ENCODE results near the gene PDGFD. TPM values are rescaled to one million over a fixed set of nuclear protein-coding genes. Genes with fewer than 3 reads are reported as not detected.

Gene PDGFD
- total RNA-seq, 1 donor from 2014 or later, result 5.0 TPM

- H3K9me3 ChIP-seq, result no peaks in the 10 kb centered on the region
- ATAC-seq, result no peak
Observed at GRCh38 chr11:104154296-104154695, 9.7 kb downstream of the PDGFD start.

GRCh38 chr11:104152941-104153505 lies 10.9 kb downstream of the PDGFD start:
- Histone ChIP-seq H3K9me3 (no peaks in the 10 kb centered on the region), H3K36me3 (no peaks in the 10 kb centered on the region), H3K4me1 (no peaks in the 10 kb centered on the region), H3K4me3 (no peak overlapping the region), H3K27ac (no peak overlapping the region), H3K27me3 (no peaks in the 10 kb centered on the region)
- ATAC-seq, result no peak
- TF ChIP-seq, protein P1, sequence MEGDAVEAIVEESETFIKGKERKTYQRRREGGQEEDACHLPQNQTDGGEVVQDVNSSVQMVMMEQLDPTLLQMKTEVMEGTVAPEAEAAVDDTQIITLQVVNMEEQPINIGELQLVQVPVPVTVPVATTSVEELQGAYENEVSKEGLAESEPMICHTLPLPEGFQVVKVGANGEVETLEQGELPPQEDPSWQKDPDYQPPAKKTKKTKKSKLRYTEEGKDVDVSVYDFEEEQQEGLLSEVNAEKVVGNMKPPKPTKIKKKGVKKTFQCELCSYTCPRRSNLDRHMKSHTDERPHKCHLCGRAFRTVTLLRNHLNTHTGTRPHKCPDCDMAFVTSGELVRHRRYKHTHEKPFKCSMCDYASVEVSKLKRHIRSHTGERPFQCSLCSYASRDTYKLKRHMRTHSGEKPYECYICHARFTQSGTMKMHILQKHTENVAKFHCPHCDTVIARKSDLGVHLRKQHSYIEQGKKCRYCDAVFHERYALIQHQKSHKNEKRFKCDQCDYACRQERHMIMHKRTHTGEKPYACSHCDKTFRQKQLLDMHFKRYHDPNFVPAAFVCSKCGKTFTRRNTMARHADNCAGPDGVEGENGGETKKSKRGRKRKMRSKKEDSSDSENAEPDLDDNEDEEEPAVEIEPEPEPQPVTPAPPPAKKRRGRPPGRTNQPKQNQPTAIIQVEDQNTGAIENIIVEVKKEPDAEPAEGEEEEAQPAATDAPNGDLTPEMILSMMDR (IDR thresholded peaks at IDR 0.05), result no peak
- DNase-seq, result no peak
- intact Hi-C loops (cut with DNase I), result no loop called here

More at GRCh38 chr11:104154296-104154695, 9.7 kb downstream of the PDGFD start:
- intact Hi-C loops (cut with DNase I), result no loop called here
- Histone ChIP-seq H3K4me3 (no peak overlapping the region), H3K27ac (no peak overlapping the region), H3K27me3 (no peaks in the 10 kb centered on the region), H3K36me3 (no peaks in the 10 kb centered on the region), H3K4me1 (no peaks in the 10 kb centered on the region)
- DNase-seq, result no peak
- TF ChIP-seq, protein P1 (IDR thresholded peaks at IDR 0.05), result no peak

DNA sequence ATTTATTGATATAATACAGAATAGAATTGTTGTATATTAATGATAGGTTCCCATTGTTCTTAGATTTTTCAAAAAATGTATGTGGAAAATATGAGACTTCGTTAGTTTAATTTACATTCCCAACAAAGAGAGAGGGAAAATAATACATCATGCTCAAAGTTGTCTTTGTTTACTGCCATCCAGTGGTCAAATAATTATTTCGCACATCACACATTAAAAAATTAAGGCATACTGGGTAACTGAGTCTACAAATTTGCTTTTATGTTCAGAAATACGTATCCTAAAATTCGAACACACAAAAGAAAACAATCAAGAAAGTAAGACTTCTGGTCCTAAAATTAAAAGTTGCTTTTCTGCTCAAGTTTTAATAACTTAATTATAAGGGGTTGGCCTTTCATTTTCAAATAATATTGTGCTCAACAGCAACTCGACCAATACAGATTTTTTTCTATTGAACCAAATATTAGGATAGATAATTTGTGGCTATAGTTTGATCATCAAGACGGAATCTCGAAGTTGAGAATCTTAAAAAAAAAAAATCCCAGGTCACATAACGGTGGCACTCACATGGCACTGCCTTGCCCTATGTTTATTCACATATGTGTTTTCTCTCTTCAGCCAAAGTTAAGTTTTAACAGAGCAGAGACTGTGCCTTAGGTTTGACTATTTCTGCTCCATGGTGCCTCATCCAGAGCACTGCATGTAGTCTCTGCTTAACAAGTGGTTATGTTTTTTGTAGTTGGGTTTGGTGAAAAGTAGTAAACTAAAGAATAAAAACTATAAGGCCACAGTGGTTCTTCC lies 12.3 kb downstream of the PDGFD start:
- no peak overlapping the region for H3K27ac ChIP-seq
- intact Hi-C loops (cut with DNase I), result no loop called here
- TF ChIP-seq, protein P1 (IDR thresholded peaks at IDR 0.05), result peak; percentile 37
- H3K27me3 ChIP-seq, result no peaks in the 10 kb centered on the region
- DNase-seq (no peak), ATAC-seq (no peak)
- H3K9me3 ChIP-seq, result no peaks in the 10 kb centered on the region
- H3K4me3 ChIP-seq, result no peak overlapping the region
- H3K4me1 ChIP-seq, result no peaks in the 10 kb centered on the region
- no peaks in the 10 kb centered on the region for H3K36me3 ChIP-seq

DNA sequence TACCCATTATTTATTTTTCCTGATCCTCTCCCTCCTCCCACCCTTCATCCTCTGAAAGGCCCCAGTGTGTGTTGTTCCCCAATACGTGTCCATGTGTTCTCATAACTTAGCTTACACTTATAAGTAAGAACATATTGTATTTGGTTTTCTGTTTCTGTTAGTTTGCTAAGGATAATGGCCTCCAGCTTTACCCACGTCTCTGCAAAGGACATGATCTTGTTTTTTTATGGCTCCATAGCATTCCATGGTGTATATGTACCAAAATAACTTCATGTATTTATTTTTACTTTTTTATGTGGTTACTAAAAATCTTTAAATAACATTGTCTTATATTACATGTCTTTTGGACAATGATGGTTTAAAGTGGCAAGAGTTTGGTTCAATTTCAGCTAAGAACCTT lies 15.2 kb downstream of the PDGFD start:
- Histone ChIP-seq H3K27me3 (no peaks in the 10 kb centered on the region), H3K4me3 (no peak overlapping the region), H3K27ac (no peak overlapping the region), H3K36me3 (no peaks in the 10 kb centered on the region), H3K4me1 (no peaks in the 10 kb centered on the region), H3K9me3 (no peaks in the 10 kb centered on the region)
- DNase-seq (no peak), ATAC-seq (no peak)
- intact Hi-C loops (cut with DNase I), result no loop called here
- TF ChIP-seq, protein P1 (IDR thresholded peaks at IDR 0.05), result no peak

DNA sequence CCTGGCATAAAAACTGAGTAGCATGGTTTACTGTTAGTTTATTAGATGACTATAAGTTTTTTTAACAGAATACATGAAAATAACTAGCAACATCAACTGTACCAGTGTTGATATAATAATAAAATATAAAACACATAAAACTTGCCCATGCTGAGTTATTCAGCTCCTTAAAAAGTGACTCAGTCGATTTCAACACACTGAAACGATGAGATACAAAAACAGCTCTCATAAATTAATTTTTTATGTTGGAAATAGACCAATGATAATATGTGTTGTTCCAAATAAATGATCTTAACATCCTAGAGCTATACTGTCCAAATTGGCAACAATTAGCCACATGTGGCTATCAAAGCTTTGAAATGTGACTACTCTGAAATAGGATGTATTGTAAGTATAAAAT lies 15.9 kb downstream of the PDGFD start:
- no peaks in the 10 kb centered on the region for H3K27me3 ChIP-seq
- ATAC-seq, result no peak
- no peak for DNase-seq
- TF ChIP-seq, protein P1 (IDR thresholded peaks at IDR 0.05), result no peak
- H3K4me3 ChIP-seq, result no peak overlapping the region
- no peaks in the 10 kb centered on the region for H3K9me3 ChIP-seq
- no peak overlapping the region for H3K27ac ChIP-seq
- H3K4me1 ChIP-seq, result no peaks in the 10 kb centered on the region
- H3K36me3 ChIP-seq, result no peaks in the 10 kb centered on the region
- intact Hi-C loops (cut with DNase I), result no loop called here
